Limb (tissue), 2 donors: Measurements from ENCODE around the gene SSNA1.

Source experiments
- DNase-seq, 2 donors: peaks; one replicate each; pipeline ENCODE4 v3.0.0-alpha.2; 2016; ENCODE audit errors: extremely low spot score in 2 of 2

Gene SSNA1

DNA sequence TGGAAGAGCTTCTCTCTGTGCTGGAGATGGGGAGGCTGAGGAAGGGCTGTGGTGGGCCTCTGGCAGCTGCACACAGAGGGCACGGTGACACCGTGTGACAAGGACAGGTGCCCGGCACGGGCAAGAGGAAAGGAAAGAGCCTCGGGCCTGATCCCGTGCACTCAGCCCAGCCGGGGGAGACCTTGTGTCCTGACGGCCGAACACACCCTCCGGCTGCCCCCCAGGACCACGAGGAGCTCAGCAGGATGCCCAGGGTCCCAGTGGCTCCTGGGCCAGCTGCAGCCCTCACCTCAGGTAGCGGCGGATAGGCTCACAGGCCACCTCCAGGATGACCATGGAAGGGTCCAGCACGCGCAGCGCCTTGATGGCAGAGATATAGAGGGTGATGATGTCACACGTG, 5.6 kb upstream of the SSNA1 start:
- DNase-seq, result no peak

DNA sequence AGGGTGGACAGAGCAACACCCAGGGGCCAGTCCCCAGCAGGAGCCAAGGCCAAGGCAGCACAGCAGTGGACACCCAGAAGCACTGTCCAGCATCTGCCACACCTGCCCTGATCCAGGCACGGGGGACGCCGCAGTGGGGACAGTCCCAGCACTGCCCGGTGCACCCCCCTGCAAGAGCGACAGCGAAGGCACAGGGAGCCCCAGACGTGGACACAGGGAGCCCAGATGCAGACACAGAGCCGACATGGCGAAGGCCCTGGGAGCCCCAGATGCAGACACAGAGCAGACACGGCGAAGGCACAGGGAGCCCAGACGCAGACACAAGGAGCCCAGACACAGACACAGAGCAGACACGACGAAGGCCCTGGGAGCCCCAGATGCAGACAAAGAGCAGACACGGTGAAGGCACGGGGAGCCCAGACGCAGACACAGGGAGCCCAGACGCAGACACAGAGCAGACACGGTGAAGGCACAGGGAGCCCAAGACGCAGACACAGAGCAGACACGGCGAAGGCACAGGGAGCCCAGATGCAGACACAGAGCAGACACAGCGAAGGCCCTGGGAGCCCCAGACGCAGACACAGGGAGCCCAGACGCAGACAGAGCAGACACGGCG, 4.4 kb upstream of the SSNA1 start:
- no peak for DNase-seq

- no peak for DNase-seq
Measured at GRCh38 chr9:137184881-137185660, 3.4 kb upstream of the SSNA1 start.

DNA sequence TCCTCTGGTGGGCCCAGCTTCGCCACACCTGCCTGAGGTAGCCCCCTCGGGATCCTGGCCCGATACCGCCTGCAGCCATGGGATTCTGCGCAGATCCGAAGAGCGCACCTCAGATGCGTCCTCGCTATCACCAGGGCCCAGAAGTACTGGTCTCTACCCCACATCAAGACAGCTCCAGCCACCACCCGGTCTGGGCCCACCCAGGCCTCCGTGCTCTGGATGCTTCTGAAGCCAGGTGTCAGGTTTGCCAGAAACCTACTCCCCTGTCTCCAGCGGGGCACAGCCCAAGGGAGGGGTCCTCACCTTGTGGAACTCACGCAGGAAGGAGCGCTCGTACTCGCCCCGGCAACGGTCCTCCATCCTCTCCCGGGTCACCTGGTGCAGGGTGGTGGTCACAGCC, 2.6 kb upstream of the SSNA1 start:
- no peak for DNase-seq

DNA sequence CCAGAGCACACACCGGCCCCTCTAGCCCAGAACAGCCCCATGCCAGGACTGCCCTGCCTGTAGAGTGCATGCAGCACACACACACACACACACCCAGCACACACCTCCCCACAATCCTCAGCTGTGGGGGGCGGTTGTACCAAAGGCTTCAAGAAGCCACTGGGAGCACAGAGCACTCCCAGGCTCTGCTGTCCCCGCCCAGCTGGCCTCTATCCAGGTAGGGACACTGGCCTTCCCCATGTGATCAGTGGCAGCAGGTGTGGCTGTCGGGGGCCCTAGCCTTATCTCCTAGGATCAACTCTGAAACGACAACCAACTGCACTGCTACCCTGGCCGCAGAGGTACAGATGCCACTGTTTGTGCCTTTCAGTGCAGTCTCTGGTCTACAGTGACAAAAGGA, 2.1 kb upstream of the SSNA1 start:
- no peak for DNase-seq

DNA sequence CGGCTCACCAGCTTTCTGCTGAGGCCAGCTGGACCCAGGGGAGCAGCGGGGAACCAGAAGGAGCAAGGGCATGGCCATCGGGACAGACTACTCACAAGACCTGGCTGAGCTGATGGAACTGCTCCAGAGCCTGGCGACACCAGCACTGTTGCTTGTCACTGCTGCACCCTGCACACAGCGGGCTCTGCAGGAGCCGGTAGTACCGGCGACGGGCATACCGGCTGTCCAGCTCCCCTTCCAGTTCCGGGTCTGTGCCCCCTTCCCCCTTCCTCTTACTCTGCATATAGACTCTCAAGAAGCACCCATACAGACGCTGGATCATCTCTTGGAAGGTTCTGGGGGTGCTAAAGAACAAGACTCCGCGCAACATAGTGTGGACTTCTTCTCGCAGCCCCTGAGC, 1.1 kb upstream of the SSNA1 start:
- no peak for DNase-seq

DNA sequence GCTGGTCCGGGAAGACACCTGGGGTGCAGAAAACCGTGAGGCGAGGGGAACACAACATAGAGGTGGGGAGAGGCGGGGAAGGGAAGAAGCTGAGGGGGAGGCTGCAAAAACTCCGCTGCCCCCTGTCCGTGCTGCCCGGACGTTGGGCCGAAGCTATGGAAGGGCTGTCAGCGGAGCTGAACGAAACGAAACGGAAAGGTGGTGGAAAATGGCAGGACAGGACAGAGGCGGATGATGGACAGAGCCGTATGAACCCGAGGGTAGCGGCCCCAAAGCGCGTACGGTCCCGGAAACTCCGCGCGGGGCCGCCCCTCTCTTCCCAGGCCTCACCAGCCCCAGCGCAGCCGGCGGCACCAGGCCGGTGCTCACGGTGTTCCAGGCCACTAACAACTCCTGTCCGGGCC, 388 bp upstream of the SSNA1 start:
- DNase-seq, result no peak

GRCh38 chr9:137189297-137190295, 1.1 kb downstream of the SSNA1 start:
- no peak for DNase-seq

- DNase-seq, result no peak
Measured at GRCh38 chr9:137190315-137190856, 1.9 kb downstream of the SSNA1 start.

GRCh38 chr9:137191245-137191644, 2.8 kb downstream of the SSNA1 start:
- no peak for DNase-seq

- DNase-seq, result no peak
Measured at GRCh38 chr9:137191691-137192447, 3.4 kb downstream of the SSNA1 start.

DNA sequence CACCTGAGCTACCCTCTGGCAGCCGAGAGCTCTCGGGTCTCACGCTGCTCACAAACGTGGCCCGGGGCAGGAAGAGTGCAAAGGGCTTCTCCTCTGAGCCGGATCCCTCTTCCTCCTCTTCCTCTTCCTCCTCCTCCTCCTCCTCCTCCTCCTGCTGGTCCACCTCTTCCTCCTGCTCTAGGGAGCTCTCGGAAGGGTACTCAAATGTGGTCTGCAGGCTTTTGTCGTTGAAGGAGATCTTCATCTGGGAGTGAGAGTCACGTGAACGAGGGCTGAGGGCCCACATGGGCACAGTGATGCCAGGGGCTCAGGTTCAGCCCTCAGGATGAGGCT, 3.9 kb downstream of the SSNA1 start:
- DNase-seq, result no peak

DNA sequence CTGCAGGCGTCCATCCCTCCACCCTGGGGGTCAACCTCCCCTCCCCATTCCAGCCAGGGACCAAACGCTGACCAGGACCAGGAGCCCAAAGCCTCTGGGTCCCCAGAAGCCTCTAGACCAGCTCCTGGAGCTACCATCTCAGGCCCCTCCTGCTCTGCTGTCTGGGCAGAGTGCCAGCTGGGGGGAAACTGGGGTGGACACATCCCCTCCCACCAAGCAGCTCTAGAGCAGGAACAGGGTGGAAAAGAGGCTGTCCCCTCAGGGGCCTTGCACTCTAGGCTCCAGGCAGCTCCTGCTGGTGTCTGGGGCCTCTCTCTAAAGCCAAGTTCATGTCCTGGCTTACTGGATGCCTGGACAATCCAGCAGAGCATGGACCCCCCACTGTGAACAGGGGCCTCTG, 4.4 kb downstream of the SSNA1 start:
- DNase-seq, result no peak

DNA sequence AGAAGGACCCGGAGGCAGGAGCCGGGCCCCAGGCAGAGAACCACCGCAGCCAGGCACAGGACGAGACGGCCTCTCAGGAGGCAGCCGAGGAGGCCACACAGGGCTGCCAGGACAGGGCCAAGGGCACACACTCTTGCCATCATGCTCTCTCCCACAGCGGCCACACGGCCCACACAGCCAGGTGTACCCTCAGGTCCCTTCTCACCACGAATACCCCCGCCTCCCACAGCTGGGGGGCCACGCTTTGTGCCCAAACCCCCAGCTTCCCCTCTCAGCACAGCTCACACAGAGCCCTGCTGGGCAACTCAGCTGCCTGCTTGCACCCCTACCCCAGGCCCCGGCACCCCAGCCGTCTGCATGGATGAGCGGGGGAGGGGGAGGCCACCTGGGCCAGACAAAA, 5.3 kb downstream of the SSNA1 start:
- DNase-seq, result no peak

- DNase-seq, result no peak
Measured at GRCh38 chr9:137194388-137194787, 5.9 kb downstream of the SSNA1 start.

GRCh38 chr9:137194909-137195308, 6.4 kb downstream of the SSNA1 start:
- DNase-seq, result no peak

DNA sequence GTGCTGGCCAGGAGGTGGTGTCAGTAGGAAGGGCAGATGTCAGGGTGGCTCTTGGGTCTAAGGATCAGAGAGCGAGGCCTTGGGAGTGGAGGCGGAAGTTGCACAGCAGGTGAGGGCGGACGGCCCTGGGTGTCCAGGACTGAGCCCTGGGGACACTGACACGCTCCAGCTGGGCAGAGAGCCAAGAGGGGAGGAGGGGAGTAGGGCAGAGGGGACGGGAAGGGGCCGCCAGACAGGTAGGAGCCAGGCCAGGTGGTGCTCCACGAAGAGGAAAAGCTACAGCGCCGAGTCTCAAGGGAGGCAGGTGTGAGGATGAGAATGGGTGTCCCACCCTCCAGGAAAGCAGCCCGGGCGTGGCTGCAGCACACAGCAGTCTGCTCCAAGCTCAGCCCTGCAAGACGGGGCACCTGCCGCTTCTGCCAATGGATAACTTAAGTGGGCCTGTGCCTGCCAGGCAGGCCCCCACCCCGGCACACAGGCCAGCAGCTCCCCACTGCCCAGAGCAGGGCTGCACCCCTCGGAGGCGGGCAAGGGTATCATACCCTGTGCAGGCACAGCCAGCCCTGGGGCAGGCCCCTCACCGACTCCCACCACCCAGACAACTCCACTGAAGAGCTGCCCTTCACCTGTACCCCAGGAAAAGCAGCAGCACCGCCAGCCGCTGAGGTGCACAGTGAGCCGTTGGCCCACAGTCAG, 7.2 kb downstream of the SSNA1 start:
- DNase-seq, result no peak

- no peak for DNase-seq
Measured at GRCh38 chr9:137198051-137198901, 9.8 kb downstream of the SSNA1 start.

DNA sequence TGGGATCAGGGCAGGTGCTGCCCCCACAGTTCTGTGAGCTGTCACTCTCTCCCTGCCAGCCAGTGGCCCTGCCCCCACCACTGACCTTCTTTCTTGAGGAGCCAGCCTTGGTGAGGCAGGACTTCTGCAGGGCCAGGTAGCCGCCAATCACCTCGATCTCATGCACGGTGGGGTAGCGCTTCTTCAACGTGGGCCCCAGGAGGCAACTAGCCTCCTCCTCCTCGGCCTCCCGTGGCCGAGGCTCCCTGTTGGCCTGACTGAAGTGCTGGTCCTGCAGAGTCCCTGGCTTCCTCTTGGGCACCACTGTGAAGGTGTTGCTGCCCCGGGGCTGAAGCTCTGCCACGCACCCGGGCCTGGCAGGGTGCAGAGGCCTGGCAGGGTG, 10.4 kb downstream of the SSNA1 start:
- DNase-seq, result no peak
